ENCODE measurements around the gene NLGN3. TPM values are rescaled to one million over a fixed set of nuclear protein-coding genes. Genes with fewer than 3 reads are reported as not detected.
A peak's percentile ranks its signal among the peaks of the same experiment; 100 is the strongest.

The NLGN3 gene
- total RNA-seq, 1 donor from 2014 or later = 0.69 TPM

DNA sequence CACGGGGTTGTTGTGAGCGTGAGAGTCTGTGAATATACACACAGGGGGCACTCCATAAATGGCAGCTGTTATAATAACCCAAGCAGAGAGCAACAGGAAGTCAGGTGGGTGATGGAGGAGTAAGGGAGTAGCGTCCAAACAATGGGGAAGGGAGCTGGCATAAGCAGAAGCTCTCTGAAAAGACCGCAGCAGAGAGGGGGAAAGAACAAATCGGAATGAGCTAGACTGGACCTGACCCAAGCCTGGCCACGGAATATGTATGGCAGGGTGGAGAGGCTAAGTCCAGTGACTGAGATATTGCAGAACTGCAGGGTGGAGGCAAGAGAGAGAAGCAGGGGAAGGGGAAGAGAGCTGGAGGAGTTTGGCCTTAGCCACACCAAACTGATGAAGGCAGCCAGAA is 71.8 kb downstream of the NLGN3 start:
- no peaks in the 10 kb centered on the region for H3K9me3 ChIP-seq
- ATAC-seq = peak; percentile 36
- no peaks in the 10 kb centered on the region for H3K27me3 ChIP-seq
- no peak overlapping the region for H3K27ac ChIP-seq
- TF ChIP-seq, protein P1, sequence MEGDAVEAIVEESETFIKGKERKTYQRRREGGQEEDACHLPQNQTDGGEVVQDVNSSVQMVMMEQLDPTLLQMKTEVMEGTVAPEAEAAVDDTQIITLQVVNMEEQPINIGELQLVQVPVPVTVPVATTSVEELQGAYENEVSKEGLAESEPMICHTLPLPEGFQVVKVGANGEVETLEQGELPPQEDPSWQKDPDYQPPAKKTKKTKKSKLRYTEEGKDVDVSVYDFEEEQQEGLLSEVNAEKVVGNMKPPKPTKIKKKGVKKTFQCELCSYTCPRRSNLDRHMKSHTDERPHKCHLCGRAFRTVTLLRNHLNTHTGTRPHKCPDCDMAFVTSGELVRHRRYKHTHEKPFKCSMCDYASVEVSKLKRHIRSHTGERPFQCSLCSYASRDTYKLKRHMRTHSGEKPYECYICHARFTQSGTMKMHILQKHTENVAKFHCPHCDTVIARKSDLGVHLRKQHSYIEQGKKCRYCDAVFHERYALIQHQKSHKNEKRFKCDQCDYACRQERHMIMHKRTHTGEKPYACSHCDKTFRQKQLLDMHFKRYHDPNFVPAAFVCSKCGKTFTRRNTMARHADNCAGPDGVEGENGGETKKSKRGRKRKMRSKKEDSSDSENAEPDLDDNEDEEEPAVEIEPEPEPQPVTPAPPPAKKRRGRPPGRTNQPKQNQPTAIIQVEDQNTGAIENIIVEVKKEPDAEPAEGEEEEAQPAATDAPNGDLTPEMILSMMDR (IDR thresholded peaks at IDR 0.05) = no peak
- no peak for DNase-seq
- intact Hi-C loops (cut with DNase I) = no loop called here
- H3K4me1 ChIP-seq = no peaks in the 10 kb centered on the region
- no peaks in the 10 kb centered on the region for H3K36me3 ChIP-seq
- no peak overlapping the region for H3K4me3 ChIP-seq

DNA sequence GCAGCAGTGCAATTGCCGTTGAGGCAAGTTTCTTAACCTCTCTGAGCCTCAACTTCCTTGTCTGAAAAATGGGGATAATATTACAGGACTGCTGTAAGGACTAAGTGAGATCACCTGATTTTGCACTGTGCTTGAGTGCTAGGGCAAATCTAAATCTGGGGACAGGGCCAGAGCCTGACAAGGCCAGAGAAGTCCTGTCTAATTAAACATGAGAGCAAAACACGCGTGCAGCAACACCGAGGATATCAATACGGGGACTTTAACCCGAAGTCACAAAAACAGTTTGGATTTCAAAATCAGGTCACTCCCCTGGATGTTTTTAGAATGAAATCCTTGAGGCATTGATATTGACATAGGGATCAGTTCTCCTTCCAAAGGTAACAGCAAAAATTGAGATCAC is 72.7 kb downstream of the NLGN3 start:
- H3K4me3 ChIP-seq = no peak overlapping the region
- ATAC-seq (no peak), DNase-seq (no peak)
- H3K4me1 ChIP-seq = no peaks in the 10 kb centered on the region
- TF ChIP-seq, protein P1 (IDR thresholded peaks at IDR 0.05) = no peak
- H3K27me3 ChIP-seq = no peaks in the 10 kb centered on the region
- no peaks in the 10 kb centered on the region for H3K9me3 ChIP-seq
- no peaks in the 10 kb centered on the region for H3K36me3 ChIP-seq
- no peak overlapping the region for H3K27ac ChIP-seq
- intact Hi-C loops (cut with DNase I) = no loop called here

Other genes starting within 250 kb of the NLGN3 start
- gene TEX11, start 236.1 kb upstream of the NLGN3 start, total RNA-seq = not detected
- not detected for gene SLC7A3, start 213.7 kb upstream of the NLGN3 start, total RNA-seq
- gene SNX12, start 76.5 kb upstream of the NLGN3 start, total RNA-seq = 53.6 TPM
- 31.6 TPM for gene FOXO4, start 49.0 kb upstream of the NLGN3 start, total RNA-seq
- not detected for gene CXorf65, start 38.1 kb upstream of the NLGN3 start, total RNA-seq
- gene IL2RG, start 33.3 kb upstream of the NLGN3 start, total RNA-seq = 20.8 TPM
- 48.5 TPM for gene MED12, start 26.2 kb upstream of the NLGN3 start, total RNA-seq
- 5.4 TPM for gene GJB1, start 78.4 kb downstream of the NLGN3 start, total RNA-seq
- 24.9 TPM for gene ZMYM3, start 109.3 kb downstream of the NLGN3 start, total RNA-seq
- 208 TPM for gene NONO, start 138.8 kb downstream of the NLGN3 start, total RNA-seq
- gene ITGB1BP2, start 156.9 kb downstream of the NLGN3 start, total RNA-seq = 0.38 TPM
- 35.0 TPM for gene TAF1, start 221.5 kb downstream of the NLGN3 start, total RNA-seq